Glomerular visceral epithelial cell (primary cell): ENCODE measurements around the gene AKAP11.

ENCODE experiments used
- DNase-seq: peaks from one replicate; pipeline ENCODE4 v3.0.0-alpha.2; 2016; ENCODE audit errors: extremely low spot score

The AKAP11 gene

GRCh38 chr13:42333613-42334328 is 61.8 kb downstream of the AKAP11 start:
- DNase-seq, result peak; percentile 29

- DNase-seq, result no peak
These were observed 62.4 kb downstream of the AKAP11 start for GRCh38 chr13:42334329-42334706.

GRCh38 chr13:42337808-42338600 is 66.1 kb downstream of the AKAP11 start:
- DNase-seq, result no peak

GRCh38 chr13:42345367-42345766 is 73.4 kb downstream of the AKAP11 start:
- DNase-seq, result no peak

- DNase-seq, result no peak
These were observed 76.6 kb downstream of the AKAP11 start for GRCh38 chr13:42348576-42348975.

- no peak for DNase-seq
These were observed 78.2 kb downstream of the AKAP11 start for GRCh38 chr13:42350141-42350540.

GRCh38 chr13:42354241-42355091 is 82.5 kb downstream of the AKAP11 start:
- peak; percentile 64 for DNase-seq

- no peak for DNase-seq
These were observed 83.1 kb downstream of the AKAP11 start for GRCh38 chr13:42355092-42355485.

- no peak for DNase-seq
These were observed 83.7 kb downstream of the AKAP11 start for GRCh38 chr13:42355491-42356183.

- no peak for DNase-seq
These were observed 84.2 kb downstream of the AKAP11 start for GRCh38 chr13:42356184-42356575.

- DNase-seq, result no peak
These were observed 88.2 kb downstream of the AKAP11 start for GRCh38 chr13:42360046-42360574.

- DNase-seq, result no peak
These were observed 89.7 kb downstream of the AKAP11 start for GRCh38 chr13:42361701-42362100.

- DNase-seq, result peak; percentile 71
These were observed 92.1 kb downstream of the AKAP11 start for GRCh38 chr13:42363941-42364612.

- DNase-seq, result peak; percentile 31
These were observed 92.7 kb downstream of the AKAP11 start for GRCh38 chr13:42364613-42365000.

- DNase-seq, result no peak
These were observed 95.9 kb downstream of the AKAP11 start for GRCh38 chr13:42367831-42368230.

GRCh38 chr13:42369071-42369797 is 97.3 kb downstream of the AKAP11 start:
- no peak for DNase-seq

GRCh38 chr13:42370229-42370628 is 98.3 kb downstream of the AKAP11 start:
- no peak for DNase-seq
